A673 (cell line): ENCODE results near the gene OR10G7. TPM values are rescaled to one million over a fixed set of nuclear protein-coding genes. Genes with fewer than 3 reads are reported as not detected.

Source experiments
- BruUV-seq: library from RNA; stranded (reverse); fragments of 400-500 nt; replicated peaks from 2 replicates; lab custom pipeline; 2021; lab: Mats Ljungman, UMichigan
- CTCF ChIA-PET: fragments of 300-600 bp; sonication (Branson Sonifier 250); formaldehyde crosslinking; loops from one replicate; lab custom pipeline; 2022; ENCODE audit warnings: antibody characterized with exemption; lab: Charles Lee
- POLR2A ChIA-PET: fragments of 300-600 bp; sonication (Branson Sonifier 250); formaldehyde crosslinking; loops from one replicate; lab custom pipeline; 2022; ENCODE audit warnings: antibody characterized with exemption; ENCODE audit not compliant: low non-redundant PET; lab: Charles Lee
- DNase-seq: peaks from one replicate; pipeline ENCODE4 v3.0.0-alpha.2; 2015; ENCODE audit warnings: low spot score
- H3K27ac ChIP-seq: fragments of 200-600 bp; sonication (generic); 2 replicates; pipeline ENCODE4 v1.5.1; 2016; ENCODE audit warnings: mixed run types, low read depth, mild to moderate bottlenecking, mixed read lengths, antibody characterized with exemption, low read length; ENCODE audit not compliant: poor library complexity, severe bottlenecking
- H3K27me3 ChIP-seq: fragments of 200-600 bp; sonication (generic); replicated peaks from 2 replicates; pipeline ENCODE4 v1.6.1; 2017; ENCODE audit warnings: mixed run types, low read depth, mild to moderate bottlenecking, mixed read lengths, antibody characterized with exemption, low read length; ENCODE audit not compliant: insufficient read depth, poor library complexity
- H3K36me3 ChIP-seq: fragments of 200-600 bp; sonication (generic); 2 replicates; pipeline ENCODE4 v1.6.1; 2016; ENCODE audit warnings: mixed run types, mild to moderate bottlenecking, mixed read lengths, antibody characterized with exemption, low read length; ENCODE audit not compliant: insufficient read depth, poor library complexity, severe bottlenecking
- H3K4me1 ChIP-seq: fragments of 200-600 bp; sonication (generic); 2 replicates; pipeline ENCODE4 v1.6.1; 2017; ENCODE audit warnings: mixed run types, mild to moderate bottlenecking, mixed read lengths, antibody characterized with exemption, low read length; ENCODE audit not compliant: insufficient read depth, poor library complexity, severe bottlenecking
- H3K4me3 ChIP-seq: fragments of 200-600 bp; sonication (generic); 2 replicates; pipeline ENCODE4 v1.5.1; 2016; ENCODE audit warnings: low read depth, mixed run types, mild to moderate bottlenecking, mixed read lengths, low read length; ENCODE audit not compliant: poor library complexity, severe bottlenecking
- H3K9me3 ChIP-seq: fragments of 200-600 bp; sonication (generic); 2 replicates; pipeline ENCODE4 v1.6.1; 2016; ENCODE audit warnings: mixed run types, low read depth, mild to moderate bottlenecking, mixed read lengths, antibody characterized with exemption, low read length; ENCODE audit not compliant: poor library complexity, severe bottlenecking
- EZH2 ChIP-seq: fragments of 200-600 bp; sonication (generic); IDR thresholded peaks from 2 replicates; pipeline ENCODE4 v1.6.1; 2017; ENCODE audit warnings: borderline replicate concordance, low read depth, mild to moderate bottlenecking, mixed read lengths, antibody characterized with exemption, low read length; ENCODE audit not compliant: poor library complexity, severe bottlenecking
- intact Hi-C: fragments of 100-400 bp; cut with micrococcal nuclease; formaldehyde crosslinking; loops from one replicate; pipeline ENCODE4 v1.10.0; 2022; ENCODE audit not compliant: unreplicated experiment
- total RNA-seq: library from RNA; stranded (reverse); gene quantifications from 2 replicates; pipeline ENCODE4 v1.2.3, GENCODE V29; 2021
- TF ChIP-seq, protein P1 (sequence below): fragments of 300-800, 200-600 bp; sonication (generic); conservative IDR thresholded peaks from 2 replicates; pipeline ENCODE4 v1.5.1; 2017; ENCODE audit warnings: low read depth, mild to moderate bottlenecking, antibody characterized with exemption, low read length, moderate library complexity, mixed read lengths

Gene OR10G7
- total RNA-seq, 1 experiment from 2014 or later = not detected

DNA sequence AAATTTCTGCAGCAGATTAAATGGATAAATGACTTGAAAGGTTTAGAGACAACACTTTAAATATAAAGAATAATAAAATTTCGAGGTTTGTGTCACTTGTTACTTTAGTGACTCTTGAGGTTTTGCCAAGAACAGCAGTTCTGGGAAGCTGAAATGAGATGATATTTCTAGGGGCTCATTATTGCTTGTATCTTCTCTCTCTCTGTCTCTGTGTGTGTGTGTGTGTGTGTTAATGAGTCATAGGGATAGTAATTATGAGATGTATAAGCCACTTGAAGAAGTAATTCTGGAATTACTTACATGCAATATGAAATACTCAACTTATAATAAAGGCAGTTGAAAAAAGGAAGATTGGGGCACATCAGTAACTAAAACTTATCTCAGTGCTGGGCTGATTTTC, 9.6 kb upstream of the OR10G7 start:
- no peak overlapping the region for H3K27ac ChIP-seq
- intact Hi-C loops = no loop called here
- H3K27me3 ChIP-seq = no peaks in the 10 kb centered on the region
- no peak for DNase-seq
- TF ChIP-seq EZH2 = no peak
- TF ChIP-seq, protein P1, sequence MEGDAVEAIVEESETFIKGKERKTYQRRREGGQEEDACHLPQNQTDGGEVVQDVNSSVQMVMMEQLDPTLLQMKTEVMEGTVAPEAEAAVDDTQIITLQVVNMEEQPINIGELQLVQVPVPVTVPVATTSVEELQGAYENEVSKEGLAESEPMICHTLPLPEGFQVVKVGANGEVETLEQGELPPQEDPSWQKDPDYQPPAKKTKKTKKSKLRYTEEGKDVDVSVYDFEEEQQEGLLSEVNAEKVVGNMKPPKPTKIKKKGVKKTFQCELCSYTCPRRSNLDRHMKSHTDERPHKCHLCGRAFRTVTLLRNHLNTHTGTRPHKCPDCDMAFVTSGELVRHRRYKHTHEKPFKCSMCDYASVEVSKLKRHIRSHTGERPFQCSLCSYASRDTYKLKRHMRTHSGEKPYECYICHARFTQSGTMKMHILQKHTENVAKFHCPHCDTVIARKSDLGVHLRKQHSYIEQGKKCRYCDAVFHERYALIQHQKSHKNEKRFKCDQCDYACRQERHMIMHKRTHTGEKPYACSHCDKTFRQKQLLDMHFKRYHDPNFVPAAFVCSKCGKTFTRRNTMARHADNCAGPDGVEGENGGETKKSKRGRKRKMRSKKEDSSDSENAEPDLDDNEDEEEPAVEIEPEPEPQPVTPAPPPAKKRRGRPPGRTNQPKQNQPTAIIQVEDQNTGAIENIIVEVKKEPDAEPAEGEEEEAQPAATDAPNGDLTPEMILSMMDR = no peak
- no peak overlapping the region for H3K4me3 ChIP-seq
- ChIA-PET POLR2A (no interaction called here), CTCF (no interaction called here)
- BruUV-seq = no TSS peak
- H3K4me1 ChIP-seq = no peaks in the 10 kb centered on the region
- H3K36me3 ChIP-seq = no peaks in the 10 kb centered on the region
- H3K9me3 ChIP-seq = no peaks in the 10 kb centered on the region

DNA sequence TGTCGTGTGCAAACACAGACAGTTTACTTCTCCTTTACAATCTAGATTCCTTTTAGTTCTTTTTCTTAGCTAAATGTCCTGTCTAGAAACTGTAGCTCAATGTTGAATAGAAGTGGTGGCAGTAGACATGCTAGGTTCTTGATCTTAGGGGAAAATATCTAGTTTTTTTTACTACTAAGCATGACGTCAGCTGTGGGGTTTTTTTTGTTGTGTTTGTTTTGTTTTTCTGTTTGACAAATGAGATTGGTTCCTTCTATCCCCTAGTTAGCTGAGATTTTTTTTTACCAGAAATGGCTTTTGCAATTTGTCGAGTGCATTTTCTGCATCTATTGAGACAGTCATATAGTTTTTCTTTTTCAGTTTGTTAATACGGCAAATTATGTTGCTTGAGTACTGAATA, 2.3 kb upstream of the OR10G7 start:
- Histone ChIP-seq H3K27me3 (no peaks in the 10 kb centered on the region), H3K9me3 (no peaks in the 10 kb centered on the region), H3K36me3 (no peaks in the 10 kb centered on the region), H3K4me3 (no peak overlapping the region), H3K4me1 (no peaks in the 10 kb centered on the region), H3K27ac (no peak overlapping the region)
- no TSS peak for BruUV-seq
- intact Hi-C loops = no loop called here
- no peak for DNase-seq
- ChIA-PET POLR2A (no interaction called here), CTCF (no interaction called here)
- TF ChIP-seq, protein P1 = no peak
- TF ChIP-seq EZH2 = no peak

DNA sequence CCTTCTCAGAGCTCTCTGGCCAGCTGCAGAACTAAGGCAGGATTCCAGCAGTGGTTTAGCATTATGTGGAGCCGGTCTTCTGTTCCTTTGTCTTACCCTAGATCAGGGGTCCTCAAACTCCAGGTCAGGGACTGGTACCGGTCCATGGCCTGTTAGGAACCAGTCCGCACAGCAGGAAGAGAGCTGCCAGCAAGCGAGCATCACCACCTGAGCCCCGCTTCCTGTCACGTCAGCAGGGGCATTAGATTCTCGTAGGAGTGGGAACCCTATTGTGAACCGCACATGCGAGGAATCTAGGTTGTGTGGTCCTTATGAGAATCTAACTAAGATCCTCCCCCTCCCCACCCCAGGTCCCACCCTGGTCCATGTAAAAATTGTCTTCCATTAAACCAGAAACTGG, 1.6 kb downstream of the OR10G7 start:
- H3K27me3 ChIP-seq = no peaks in the 10 kb centered on the region
- DNase-seq = no peak
- no peaks in the 10 kb centered on the region for H3K36me3 ChIP-seq
- intact Hi-C loops = no loop called here
- BruUV-seq = no TSS peak
- ChIA-PET POLR2A (interaction anchor here (0.6 kb wide), 1 partner anchor 138 kb away, joined by 3 read pairs; no protein-coding TSS in a partner anchor), CTCF (no interaction called here)
- H3K4me3 ChIP-seq = no peak overlapping the region
- H3K27ac ChIP-seq = no peak overlapping the region
- no peak for TF ChIP-seq EZH2
- TF ChIP-seq, protein P1 = no peak
- no peaks in the 10 kb centered on the region for H3K9me3 ChIP-seq
- H3K4me1 ChIP-seq = no peaks in the 10 kb centered on the region
